Measurements from ENCODE around the gene CTNND2.
"Not testable (repeated sequence)": the region's sequence is repeated elsewhere in the genome, so short reads cannot be mapped to it uniquely, and the experiment has no call there.

The CTNND2 gene

DNA sequence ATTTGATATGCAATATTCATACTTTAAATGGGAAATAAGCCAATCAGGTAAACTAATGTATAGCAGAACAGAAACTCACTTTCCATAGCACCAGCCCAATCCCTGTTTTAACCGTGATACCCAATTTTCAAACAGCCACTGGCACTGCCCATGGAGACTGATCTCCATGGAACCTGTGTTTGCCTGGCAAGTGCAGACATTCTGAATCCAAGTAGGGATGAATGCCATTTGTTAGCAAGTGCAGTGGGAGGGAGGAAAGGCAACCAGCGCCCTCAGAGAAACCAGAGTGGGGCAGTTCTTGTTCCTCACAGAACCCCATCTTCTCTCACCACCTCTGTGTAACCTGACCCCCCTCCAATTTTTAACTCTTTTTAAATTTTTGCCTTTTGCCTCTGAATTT, 229.1 kb downstream of the CTNND2 start:
- DNase-seq: peak in 2 of 14 donors; percentile 4 to 7

DNA sequence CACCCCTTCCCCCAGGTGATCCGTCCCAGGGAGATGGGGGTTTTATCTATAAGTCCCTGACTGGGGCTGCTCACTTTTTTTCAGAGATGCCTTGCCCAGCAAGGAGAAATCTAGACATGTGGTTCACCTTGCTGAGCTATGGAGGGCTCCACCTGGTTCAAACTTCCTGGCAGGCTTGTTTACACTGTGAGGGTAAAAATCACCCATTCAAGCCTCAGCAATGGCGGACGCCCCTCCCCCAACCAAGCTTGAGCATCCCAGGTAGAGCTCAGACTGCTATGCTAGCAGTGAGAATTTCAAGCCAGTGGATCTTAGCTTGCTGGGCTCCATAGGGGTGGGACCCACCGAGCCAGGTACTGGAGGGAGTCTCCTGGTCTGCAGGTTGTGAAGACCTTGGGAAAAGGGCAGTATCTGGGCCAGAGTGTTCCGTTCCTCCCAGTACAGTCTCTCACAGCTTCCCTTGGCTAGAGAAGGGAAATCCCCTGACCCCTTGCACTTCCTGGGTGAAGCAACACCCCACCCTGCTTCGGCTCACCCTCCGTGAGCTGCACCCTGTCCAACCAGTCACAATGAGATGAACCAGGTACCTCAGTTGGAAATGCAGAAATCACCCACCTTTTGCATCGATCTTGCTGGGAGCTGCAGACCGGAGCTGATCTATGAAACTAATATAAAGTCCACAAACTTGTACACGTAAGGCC, 231.7 kb downstream of the CTNND2 start:
- no peak for DNase-seq

GRCh38 chr5:11658376-11658775, 245.9 kb downstream of the CTNND2 start:
- DNase-seq: peak in 1 of 14 donors; percentile 3

- DNase-seq: no peak
Measured at GRCh38 chr5:11656916-11657315, 247.3 kb downstream of the CTNND2 start.

DNA sequence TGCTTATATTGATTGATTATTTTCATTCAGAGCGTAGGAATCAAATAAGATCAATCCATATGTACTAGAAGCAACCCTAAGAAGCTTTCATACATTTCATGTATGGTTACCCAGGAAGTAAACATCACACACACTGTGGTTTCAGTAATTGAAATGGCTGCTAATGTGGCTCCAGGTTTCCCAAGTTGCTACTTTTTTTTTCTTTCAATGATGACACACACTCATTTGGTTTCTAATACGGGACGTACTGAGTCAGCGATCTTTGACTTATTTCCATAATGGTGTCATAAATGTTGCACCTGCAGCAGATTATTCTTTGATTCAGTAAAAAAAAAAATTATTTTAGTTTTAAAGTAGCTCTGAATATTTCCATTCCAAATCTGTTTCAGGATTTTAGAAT, 248.6 kb downstream of the CTNND2 start:
- no peak for DNase-seq

DNA sequence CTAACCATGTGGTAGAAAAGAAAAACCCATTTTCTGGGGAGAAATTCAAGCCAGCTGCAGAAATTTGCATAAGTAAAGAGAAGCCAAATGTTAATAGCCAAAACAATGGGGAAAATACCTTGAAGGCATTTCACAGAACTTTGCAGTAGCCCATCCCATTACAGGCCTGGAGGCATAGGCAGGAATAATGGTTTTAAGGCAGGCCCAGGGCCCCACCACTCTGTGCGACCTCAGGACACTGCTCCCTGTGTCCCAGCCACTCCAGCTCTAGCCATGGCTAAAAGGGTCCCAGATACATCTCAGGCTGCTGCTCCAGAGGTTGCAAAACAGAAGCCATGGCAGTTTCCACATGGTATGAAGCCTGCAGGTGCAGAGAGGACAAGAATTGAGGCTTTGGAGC, 253.3 kb downstream of the CTNND2 start:
- DNase-seq: no peak

GRCh38 chr5:11646141-11646540, 258.1 kb downstream of the CTNND2 start:
- no peak for DNase-seq

DNA sequence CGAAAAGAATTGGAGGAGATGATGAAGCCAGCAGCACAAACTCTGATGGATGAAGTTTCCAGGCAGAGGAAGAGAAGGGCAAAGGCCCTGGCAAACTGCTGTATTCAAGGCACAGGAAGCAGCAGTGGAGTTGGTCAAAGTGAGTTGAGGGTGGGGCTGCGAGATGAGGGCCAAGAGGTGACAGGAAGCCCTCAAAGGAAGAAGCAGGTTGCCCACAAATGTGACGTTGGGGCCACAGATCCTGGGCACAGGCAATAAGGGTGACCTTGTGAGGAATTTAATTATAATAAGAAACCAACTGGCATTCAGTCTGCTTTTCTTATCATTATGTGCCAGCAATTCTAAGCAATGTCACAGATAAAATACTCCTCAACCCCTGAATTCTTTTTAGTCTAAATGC, 261.8 kb downstream of the CTNND2 start:
- peak in 1 of 14 donors; percentile 20 for DNase-seq

DNA sequence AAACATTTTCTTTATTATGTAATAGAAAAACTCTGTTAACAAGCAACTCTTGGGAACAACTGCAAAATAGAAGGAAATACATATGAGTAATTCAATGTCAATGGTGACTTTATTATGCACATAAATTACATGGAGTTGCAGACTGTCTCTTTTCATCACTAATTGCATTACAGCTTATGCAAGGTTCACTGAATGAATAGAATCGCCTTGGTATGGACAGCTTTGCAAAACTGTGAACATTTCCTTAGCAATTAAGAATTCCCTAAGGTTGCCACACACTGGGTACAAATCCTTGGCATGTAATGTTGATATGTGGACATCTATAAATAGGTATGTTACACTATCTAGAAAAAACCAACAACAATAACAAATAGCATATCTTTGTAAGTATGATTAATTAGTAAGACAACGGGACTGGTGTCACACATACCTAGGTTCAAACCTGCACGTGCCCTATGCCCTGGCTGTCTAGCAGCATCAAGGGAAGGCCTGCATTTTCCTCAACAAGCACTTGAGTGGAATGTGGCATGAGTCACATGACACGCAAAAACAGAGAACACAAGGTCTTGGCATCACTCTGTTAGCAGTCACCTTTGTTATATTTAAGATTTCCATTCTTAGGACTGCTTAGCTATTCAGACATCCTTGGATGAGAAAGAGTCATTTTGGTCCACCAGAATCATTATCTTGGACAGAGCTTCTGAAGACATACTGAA, 263.9 kb downstream of the CTNND2 start:
- DNase-seq: no peak

DNA sequence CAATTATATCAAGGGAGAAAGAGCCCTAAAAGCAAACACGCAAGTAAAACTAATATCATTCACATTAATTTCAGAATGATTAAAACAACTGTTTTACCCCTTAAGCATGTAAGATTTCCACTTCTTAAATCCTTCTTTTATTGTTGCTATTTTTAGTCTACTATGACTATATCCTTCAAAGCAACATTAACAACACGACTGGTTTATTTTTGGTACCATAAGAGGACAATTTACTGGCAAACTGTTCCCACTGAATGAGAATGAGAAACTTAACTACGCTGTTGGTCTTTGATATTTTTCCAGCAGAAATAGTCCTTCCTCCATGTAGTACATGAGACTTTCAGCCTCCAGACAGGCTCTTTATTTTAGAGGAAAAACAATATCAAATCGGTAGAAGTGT, 281.5 kb downstream of the CTNND2 start:
- no peak for DNase-seq

GRCh38 chr5:11620172-11620571, 284.1 kb downstream of the CTNND2 start:
- DNase-seq: no peak

- DNase-seq: peak in 1 of 14 donors; percentile 34
Measured at GRCh38 chr5:11619339-11620024, 284.8 kb downstream of the CTNND2 start.

DNA sequence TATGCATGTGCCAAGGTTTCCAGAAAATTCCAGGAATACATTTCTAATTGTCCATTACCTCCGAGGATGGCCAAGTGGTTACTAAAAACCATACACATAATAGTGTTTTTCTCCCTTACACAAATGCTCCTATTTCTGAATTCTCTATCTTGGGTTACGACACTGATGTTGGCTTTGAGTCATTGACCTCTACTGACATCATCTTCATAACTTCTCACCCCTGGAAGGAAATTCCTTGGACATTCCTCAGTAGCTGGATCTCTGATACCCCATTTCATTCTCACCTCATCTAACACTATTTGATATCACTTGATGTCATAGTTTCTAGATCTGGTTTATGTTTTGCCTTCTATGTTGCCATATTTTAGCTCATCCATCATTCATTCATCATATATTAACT, 287.2 kb downstream of the CTNND2 start:
- DNase-seq: no peak

DNA sequence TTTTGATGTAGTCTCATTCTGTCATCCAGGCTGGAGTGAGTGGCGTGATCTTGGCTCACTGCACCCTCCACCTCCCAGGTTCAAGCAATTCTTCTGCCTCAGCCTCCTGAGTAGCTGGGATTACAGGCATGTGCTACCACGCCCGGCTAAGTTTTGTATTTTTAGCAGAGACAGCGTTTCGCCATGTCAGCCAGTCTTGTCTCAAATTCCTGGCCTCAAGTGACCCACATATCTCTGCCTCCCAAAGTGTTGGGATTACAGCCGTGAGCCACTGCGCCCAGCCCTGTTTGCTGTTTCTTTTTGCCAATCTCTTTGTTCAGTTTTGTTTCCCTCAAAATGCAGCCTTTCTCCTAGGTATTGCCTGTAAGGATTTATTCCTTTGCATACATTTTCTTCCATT, 287.6 kb downstream of the CTNND2 start:
- not testable (repeated sequence) for DNase-seq

GRCh38 chr5:11611011-11611410, 293.2 kb downstream of the CTNND2 start:
- no peak for DNase-seq

GRCh38 chr5:11609570-11610303, 294.5 kb downstream of the CTNND2 start:
- no peak for DNase-seq

GRCh38 chr5:11608530-11608929, 295.7 kb downstream of the CTNND2 start:
- DNase-seq: no peak

- DNase-seq: no peak
Measured at GRCh38 chr5:11607944-11608483, 296.2 kb downstream of the CTNND2 start.

DNA sequence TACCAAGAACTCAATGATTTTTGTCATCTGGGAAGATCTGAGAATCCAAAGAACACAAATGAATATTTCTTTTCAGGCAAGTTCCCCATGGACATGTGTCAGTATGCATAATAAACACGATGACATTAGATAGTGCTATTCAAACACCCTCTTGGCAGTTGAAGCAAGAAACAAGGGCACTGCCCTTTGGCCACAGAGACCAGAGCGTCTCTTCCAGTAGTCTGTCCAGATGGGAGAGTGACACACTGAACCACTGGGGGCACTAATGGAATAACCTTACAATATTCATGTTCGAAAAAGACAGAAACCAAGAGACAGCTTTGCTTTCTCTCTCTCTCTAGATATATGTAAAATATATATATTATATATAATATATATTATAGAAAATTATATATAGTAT, 301.9 kb downstream of the CTNND2 start:
- DNase-seq: peak in 1 of 14 donors; percentile 15

GRCh38 chr5:11599499-11599898, 304.7 kb downstream of the CTNND2 start:
- no peak for DNase-seq

- peak in 1 of 14 donors; percentile 11 for DNase-seq
Measured at GRCh38 chr5:11596657-11597071, 307.6 kb downstream of the CTNND2 start.

DNA sequence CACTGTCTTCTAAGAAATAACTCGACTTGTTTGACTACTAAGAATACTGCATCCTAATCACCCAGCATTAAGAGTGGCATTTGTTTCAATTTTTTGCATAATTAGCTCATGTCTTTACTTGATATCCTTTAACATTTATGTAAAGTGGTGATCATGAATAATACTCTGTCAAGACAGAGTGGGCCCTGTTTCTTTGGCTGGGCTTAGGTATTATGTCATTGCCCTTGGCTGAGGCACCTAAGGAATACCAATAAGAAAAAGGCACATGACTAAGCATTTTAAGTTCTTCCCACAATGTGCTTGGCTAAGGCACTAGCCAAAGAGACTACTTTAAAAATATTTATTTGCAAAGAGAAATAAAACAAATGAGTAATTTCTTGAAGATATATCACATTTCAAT, 308.1 kb downstream of the CTNND2 start:
- peak in 1 of 14 donors; percentile 36 for DNase-seq
